ENCODE measurements around the gene PSMD2. TPM values are rescaled to one million over a fixed set of nuclear protein-coding genes. Genes with fewer than 3 reads are reported as not detected.
"Not testable (repeated sequence)": the region's sequence is repeated elsewhere in the genome, so short reads cannot be mapped to it uniquely, and the experiment has no call there.

Gene PSMD2
- total and polyA plus RNA-seq, 4 donors, result 77.5 to 213 (median 161) TPM

GRCh38 chr3:184339001-184339400 lies 40.0 kb downstream of the PSMD2 start:
- Histone ChIP-seq H3K27ac (ENCODE audit: low read depth in 1 of 2, low read length in 2 of 2) (no peak overlapping the region), H3K36me3 (ENCODE audit: control insufficient read depth in 4 of 4, insufficient read depth in 3 of 4, low read depth in 1 of 4, low read length in 3 of 4) (peaks cover 1 to 27% (median 12%) of the 10 kb centered on the region in 4 donors), H3K9me3 (ENCODE audit: control insufficient read depth in 4 of 4, low read length in 3 of 4) (no peaks in the 10 kb centered on the region), H3K9ac (ENCODE audit: low read depth in 1 of 2, low read length in 2 of 2) (no peak overlapping the region), H3K27me3 (ENCODE audit: control insufficient read depth in 4 of 4, insufficient read depth in 4 of 4, low read length in 3 of 4) (no peaks in the 10 kb centered on the region), H3K4me3 (ENCODE audit: low read depth in 1 of 3, low read length in 3 of 3) (no peak overlapping the region), H3K4me1 (ENCODE audit: control insufficient read depth in 4 of 4, insufficient read depth in 4 of 4, low read length in 3 of 4) (peaks cover 0 to 13% (median 6%) of the 10 kb centered on the region in 4 donors)
- no peak for DNase-seq (ENCODE audit: low spot score)
- TF ChIP-seq MAX (IDR thresholded peaks at IDR 0.05), result no peak
- TF ChIP-seq EGR1 (IDR thresholded peaks at IDR 0.05; ENCODE audit: low read depth in 2 of 2), result no peak
- TF ChIP-seq NR2F2 (IDR thresholded peaks at IDR 0.05), result no peak
- TF ChIP-seq, protein P1, sequence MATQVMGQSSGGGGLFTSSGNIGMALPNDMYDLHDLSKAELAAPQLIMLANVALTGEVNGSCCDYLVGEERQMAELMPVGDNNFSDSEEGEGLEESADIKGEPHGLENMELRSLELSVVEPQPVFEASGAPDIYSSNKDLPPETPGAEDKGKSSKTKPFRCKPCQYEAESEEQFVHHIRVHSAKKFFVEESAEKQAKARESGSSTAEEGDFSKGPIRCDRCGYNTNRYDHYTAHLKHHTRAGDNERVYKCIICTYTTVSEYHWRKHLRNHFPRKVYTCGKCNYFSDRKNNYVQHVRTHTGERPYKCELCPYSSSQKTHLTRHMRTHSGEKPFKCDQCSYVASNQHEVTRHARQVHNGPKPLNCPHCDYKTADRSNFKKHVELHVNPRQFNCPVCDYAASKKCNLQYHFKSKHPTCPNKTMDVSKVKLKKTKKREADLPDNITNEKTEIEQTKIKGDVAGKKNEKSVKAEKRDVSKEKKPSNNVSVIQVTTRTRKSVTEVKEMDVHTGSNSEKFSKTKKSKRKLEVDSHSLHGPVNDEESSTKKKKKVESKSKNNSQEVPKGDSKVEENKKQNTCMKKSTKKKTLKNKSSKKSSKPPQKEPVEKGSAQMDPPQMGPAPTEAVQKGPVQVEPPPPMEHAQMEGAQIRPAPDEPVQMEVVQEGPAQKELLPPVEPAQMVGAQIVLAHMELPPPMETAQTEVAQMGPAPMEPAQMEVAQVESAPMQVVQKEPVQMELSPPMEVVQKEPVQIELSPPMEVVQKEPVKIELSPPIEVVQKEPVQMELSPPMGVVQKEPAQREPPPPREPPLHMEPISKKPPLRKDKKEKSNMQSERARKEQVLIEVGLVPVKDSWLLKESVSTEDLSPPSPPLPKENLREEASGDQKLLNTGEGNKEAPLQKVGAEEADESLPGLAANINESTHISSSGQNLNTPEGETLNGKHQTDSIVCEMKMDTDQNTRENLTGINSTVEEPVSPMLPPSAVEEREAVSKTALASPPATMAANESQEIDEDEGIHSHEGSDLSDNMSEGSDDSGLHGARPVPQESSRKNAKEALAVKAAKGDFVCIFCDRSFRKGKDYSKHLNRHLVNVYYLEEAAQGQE (IDR thresholded peaks at IDR 0.05), result no peak
- TF ChIP-seq YY1 (IDR thresholded peaks at IDR 0.05), result no peak
- no peak for TF ChIP-seq SP1 (IDR thresholded peaks at IDR 0.05)
- TF ChIP-seq, protein P2, sequence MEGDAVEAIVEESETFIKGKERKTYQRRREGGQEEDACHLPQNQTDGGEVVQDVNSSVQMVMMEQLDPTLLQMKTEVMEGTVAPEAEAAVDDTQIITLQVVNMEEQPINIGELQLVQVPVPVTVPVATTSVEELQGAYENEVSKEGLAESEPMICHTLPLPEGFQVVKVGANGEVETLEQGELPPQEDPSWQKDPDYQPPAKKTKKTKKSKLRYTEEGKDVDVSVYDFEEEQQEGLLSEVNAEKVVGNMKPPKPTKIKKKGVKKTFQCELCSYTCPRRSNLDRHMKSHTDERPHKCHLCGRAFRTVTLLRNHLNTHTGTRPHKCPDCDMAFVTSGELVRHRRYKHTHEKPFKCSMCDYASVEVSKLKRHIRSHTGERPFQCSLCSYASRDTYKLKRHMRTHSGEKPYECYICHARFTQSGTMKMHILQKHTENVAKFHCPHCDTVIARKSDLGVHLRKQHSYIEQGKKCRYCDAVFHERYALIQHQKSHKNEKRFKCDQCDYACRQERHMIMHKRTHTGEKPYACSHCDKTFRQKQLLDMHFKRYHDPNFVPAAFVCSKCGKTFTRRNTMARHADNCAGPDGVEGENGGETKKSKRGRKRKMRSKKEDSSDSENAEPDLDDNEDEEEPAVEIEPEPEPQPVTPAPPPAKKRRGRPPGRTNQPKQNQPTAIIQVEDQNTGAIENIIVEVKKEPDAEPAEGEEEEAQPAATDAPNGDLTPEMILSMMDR (IDR thresholded peaks at IDR 0.05; ENCODE audit: low read depth, low read length, missing input control), result no peak
- 85% methylated on average over 8 of the region's 8 CpGs for WGBS

- Histone ChIP-seq H3K36me3 (ENCODE audit: control insufficient read depth in 4 of 4, insufficient read depth in 3 of 4, low read depth in 1 of 4, low read length in 3 of 4) (peaks cover 0 to 21% (median 7%) of the 10 kb centered on the region in 4 donors), H3K4me1 (ENCODE audit: control insufficient read depth in 4 of 4, insufficient read depth in 4 of 4, low read length in 3 of 4) (peaks cover 0 to 13% (median 6%) of the 10 kb centered on the region in 4 donors)
- WGBS, result 97% methylated on average over 19 of the region's 19 CpGs
- not testable (repeated sequence) for H3K27me3 ChIP-seq (ENCODE audit: control insufficient read depth in 4 of 4, insufficient read depth in 4 of 4, low read length in 3 of 4); H3K9me3 ChIP-seq (ENCODE audit: control insufficient read depth in 4 of 4, low read length in 3 of 4); H3K27ac ChIP-seq (ENCODE audit: low read depth in 1 of 2, low read length in 2 of 2); H3K9ac ChIP-seq (ENCODE audit: low read depth in 1 of 2, low read length in 2 of 2); DNase-seq (ENCODE audit: low spot score); H3K4me3 ChIP-seq (ENCODE audit: low read depth in 1 of 3, low read length in 3 of 3)
Observed at GRCh38 chr3:184339451-184340135, 40.6 kb downstream of the PSMD2 start.

- DNase-seq (ENCODE audit: low spot score), result no peak
- H3K27ac ChIP-seq (ENCODE audit: low read depth in 1 of 2, low read length in 2 of 2), result no peak overlapping the region
- WGBS, result 95% methylated on average over 7 of the region's 7 CpGs
Observed at GRCh38 chr3:184341925-184342324, 42.9 kb downstream of the PSMD2 start.

More at GRCh38 chr3:184341925-184342324, 42.9 kb downstream of the PSMD2 start:
- Histone ChIP-seq H3K27me3 (ENCODE audit: control insufficient read depth in 4 of 4, insufficient read depth in 4 of 4, low read length in 3 of 4) (no peaks in the 10 kb centered on the region), H3K9me3 (ENCODE audit: control insufficient read depth in 4 of 4, low read length in 3 of 4) (no peaks in the 10 kb centered on the region), H3K9ac (ENCODE audit: low read depth in 1 of 2, low read length in 2 of 2) (no peak overlapping the region), H3K4me1 (ENCODE audit: control insufficient read depth in 4 of 4, insufficient read depth in 4 of 4, low read length in 3 of 4) (peaks cover 0 to 6% (median 2%) of the 10 kb centered on the region in 4 donors), H3K4me3 (ENCODE audit: low read depth in 1 of 3, low read length in 3 of 3) (no peak overlapping the region), H3K36me3 (ENCODE audit: control insufficient read depth in 4 of 4, insufficient read depth in 3 of 4, low read depth in 1 of 4, low read length in 3 of 4) (peaks cover 0 to 18% (median 5%) of the 10 kb centered on the region in 4 donors)
- no peak for TF ChIP-seq YY1 (IDR thresholded peaks at IDR 0.05)
- TF ChIP-seq, protein P3, sequence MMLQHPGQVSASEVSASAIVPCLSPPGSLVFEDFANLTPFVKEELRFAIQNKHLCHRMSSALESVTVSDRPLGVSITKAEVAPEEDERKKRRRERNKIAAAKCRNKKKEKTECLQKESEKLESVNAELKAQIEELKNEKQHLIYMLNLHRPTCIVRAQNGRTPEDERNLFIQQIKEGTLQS (IDR thresholded peaks at IDR 0.05), result no peak
